SH-SY5Y (cell line): ENCODE results near the gene ROPN1.

Experiments
- GATA2 ChIP-seq: IDR thresholded peaks from 2 replicates; pipeline ENCODE4 v1.6.1; 2011; ENCODE audit warnings: mild to moderate bottlenecking, low read depth, low read length
- GATA3 ChIP-seq: IDR thresholded peaks from 2 replicates; pipeline ENCODE4 v1.6.1; 2011; ENCODE audit warnings: low read depth, mild to moderate bottlenecking, low read length, moderate library complexity

DNA sequence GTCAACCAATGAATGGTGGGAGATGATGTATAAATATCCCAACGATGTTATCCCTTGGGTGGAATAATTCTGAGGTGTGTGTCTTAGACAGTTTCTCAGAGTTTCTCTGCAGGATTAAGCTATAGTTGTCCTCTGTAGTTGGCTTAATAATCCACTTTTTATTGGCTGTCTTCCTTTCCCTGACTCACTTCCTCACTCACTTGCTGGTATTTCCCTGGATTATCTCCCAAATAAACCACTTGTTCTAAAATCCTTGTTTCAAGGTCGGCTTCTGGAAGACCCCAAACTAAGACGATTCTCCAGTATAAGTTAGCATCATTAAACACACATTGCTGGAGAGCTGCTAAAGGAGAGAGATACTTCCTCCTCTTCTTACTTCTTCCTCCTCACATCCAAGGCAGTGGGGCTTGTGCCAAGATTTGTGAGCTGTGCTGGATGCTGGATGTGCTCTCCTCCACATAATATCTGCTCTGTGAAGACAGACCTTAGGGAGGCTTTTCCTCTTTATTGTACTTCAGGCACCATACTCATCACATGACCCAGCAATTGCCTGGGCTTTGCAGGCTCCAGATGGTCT lies 22.5 kb upstream of the ROPN1 start:
- TF ChIP-seq GATA2 (no peak), GATA3 (no peak)
